ENCODE measurements around the gene KIF23. TPM values are rescaled to one million over a fixed set of nuclear protein-coding genes. Genes with fewer than 3 reads are reported as not detected.

The KIF23 gene
- total and polyA plus RNA-seq, 11 donors, result 0.23 to 7.7 (median 0.66) TPM; not detected in 1

DNA sequence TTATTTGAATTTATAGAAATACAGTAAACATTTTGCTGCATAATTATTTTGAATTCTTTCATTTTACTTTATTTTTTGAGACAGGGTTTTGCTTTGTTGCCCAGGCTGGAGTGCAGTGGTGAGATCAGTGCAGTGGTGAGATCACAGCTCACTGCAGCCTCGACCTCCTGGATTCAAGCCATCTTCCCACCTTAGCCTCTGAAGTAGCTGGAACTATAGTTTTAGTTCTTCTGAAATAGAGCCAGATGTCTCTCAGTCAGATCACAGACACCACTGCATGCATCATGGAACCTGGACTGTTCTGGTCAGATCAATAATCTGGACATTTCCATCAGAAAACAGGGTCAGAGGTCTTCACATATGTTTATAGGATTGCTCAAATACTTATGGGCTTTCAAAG lies 46.3 kb downstream of the KIF23 start:
- H3K36me3 ChIP-seq, result peaks cover 0 to 27% (median 23%) of the 10 kb centered on the region in 9 donors
- H3K27me3 ChIP-seq, result no peaks in the 10 kb centered on the region
- 38 to 45% (median 41%) methylated on average over 1 of the region's 1 CpG for WGBS, 4 donors
- TF ChIP-seq POLR2A (IDR thresholded peaks at IDR 0.05), result no peak
- TF ChIP-seq, protein P1, sequence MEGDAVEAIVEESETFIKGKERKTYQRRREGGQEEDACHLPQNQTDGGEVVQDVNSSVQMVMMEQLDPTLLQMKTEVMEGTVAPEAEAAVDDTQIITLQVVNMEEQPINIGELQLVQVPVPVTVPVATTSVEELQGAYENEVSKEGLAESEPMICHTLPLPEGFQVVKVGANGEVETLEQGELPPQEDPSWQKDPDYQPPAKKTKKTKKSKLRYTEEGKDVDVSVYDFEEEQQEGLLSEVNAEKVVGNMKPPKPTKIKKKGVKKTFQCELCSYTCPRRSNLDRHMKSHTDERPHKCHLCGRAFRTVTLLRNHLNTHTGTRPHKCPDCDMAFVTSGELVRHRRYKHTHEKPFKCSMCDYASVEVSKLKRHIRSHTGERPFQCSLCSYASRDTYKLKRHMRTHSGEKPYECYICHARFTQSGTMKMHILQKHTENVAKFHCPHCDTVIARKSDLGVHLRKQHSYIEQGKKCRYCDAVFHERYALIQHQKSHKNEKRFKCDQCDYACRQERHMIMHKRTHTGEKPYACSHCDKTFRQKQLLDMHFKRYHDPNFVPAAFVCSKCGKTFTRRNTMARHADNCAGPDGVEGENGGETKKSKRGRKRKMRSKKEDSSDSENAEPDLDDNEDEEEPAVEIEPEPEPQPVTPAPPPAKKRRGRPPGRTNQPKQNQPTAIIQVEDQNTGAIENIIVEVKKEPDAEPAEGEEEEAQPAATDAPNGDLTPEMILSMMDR (IDR thresholded peaks at IDR 0.05), result no peak
- no peak for DNase-seq
- intact Hi-C loops (cut with DNase I), result no loop called here
- peaks cover 0 to 44% (median 25%) of the 10 kb centered on the region in 12 donors for H3K4me1 ChIP-seq
- no peak for ATAC-seq
- H3K27ac ChIP-seq, result no peak overlapping the region
- H3K9me3 ChIP-seq, result no peaks in the 10 kb centered on the region
- no peak overlapping the region for H3K4me3 ChIP-seq

DNA sequence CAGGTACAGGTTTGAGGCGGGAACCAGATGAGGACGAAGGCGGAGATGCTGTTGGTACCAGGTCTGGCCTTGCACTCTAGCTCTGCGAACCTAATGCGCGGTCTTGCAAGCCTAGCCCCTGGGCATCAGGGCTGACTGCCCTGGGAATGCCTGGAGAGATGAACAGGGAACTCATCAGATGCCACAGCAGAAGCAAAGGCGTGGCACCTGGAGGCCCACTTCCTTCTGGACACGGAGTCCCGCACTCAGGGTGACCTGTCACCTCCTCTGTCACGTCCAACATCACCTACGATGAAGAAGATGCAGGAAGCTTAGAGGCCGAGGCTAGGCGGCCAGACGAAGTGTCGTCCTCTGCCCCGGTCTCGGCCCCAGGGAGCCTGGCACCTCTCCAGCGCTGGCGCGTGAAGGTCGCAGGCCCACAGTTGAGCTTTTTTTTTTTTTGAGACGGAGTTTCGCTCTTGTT lies 47.9 kb downstream of the KIF23 start:
- DNase-seq, result peak; percentile 27 to 72 (median 55)
- TF ChIP-seq POLR2A (IDR thresholded peaks at IDR 0.05), result no peak
- TF ChIP-seq, protein P1 (IDR thresholded peaks at IDR 0.05), result no peak
- peak overlapping the region; percentile 15 to 78 (median 59) for H3K4me3 ChIP-seq

DNA sequence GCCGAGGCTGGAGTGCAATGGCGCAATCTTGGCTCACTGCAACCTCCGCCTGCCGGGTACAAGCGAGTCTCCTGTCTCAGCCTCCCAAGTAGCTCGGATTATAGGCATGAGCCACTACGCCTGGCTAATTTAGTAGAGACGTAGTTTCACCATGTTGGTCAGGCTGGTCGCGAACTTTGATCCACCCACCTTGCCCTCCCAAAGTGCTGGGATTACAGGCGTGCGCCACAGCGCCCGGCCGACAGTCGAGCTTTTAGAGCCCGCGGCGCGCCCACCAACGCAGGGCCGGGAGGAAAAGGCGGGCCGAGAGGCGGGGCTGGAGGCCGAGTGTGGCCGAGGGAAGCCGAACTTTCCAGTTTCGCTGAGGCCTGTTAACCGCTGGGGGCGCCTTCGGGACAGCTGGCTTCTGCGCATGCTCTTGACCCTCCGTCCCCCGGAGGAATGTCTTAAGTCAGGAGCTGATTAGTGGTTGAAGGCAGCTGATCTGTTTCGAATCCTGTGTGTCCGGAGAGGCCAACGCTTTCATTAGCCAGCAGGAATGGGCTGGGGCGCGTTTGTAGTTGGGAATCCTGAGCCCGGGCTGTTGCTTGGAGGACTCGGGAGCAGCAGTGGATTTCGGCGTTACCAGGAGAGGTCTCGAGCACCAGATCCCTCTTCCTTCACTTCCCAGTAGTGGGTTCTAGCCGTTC lies 48.5 kb downstream of the KIF23 start:
- Histone ChIP-seq H3K27ac (peak overlapping the region; percentile 84 to 98 (median 92)), H3K27me3 (no peaks in the 10 kb centered on the region), H3K4me1 (peaks cover 0 to 36% (median 23%) of the 10 kb centered on the region in 12 donors), H3K4me3 (peak overlapping the region; percentile 15 to 78 (median 59)), H3K9me3 (no peaks in the 10 kb centered on the region), H3K36me3 (peaks cover 0 to 5% (median 3%) of the 10 kb centered on the region in 9 donors)
- peak; percentile 93 to 98 (median 94) for ATAC-seq
- WGBS, 4 donors, result 0 to 7% (median 5%) methylated on average over 20 to 46 of the region's 46 CpGs
- intact Hi-C loops (cut with DNase I), result loop anchor here in 1 of 10 donors (2.0 kb wide), 1 partner anchor 636 kb away; no protein-coding TSS in a partner anchor
- peak; percentile 96 for DNase-seq
- peak in 1 of 2 donors; percentile 90 for TF ChIP-seq POLR2A (IDR thresholded peaks at IDR 0.05)
- TF ChIP-seq, protein P1 (IDR thresholded peaks at IDR 0.05), result peak; percentile 70 to 99 (median 90)

More for the DNA sequence above, 47.9 kb downstream of the KIF23 start:
- ATAC-seq, result peak in 3 of 4 donors; percentile 2 to 11 (median 8)
- H3K27me3 ChIP-seq, result no peaks in the 10 kb centered on the region
- H3K27ac ChIP-seq, result peak overlapping the region in 11 of 12 donors; percentile 71 to 98 (median 91)
- 60 to 76% (median 64%) methylated on average over 23 of the region's 23 CpGs for WGBS, 4 donors
- peaks cover 0 to 42% (median 23%) of the 10 kb centered on the region in 12 donors for H3K4me1 ChIP-seq
- intact Hi-C loops (cut with DNase I), result loop anchor here in 1 of 10 donors (2.0 kb wide), 1 partner anchor 637 kb away; no protein-coding TSS in a partner anchor
- peaks cover 0 to 11% (median 7%) of the 10 kb centered on the region in 9 donors for H3K36me3 ChIP-seq
- no peaks in the 10 kb centered on the region for H3K9me3 ChIP-seq

DNA sequence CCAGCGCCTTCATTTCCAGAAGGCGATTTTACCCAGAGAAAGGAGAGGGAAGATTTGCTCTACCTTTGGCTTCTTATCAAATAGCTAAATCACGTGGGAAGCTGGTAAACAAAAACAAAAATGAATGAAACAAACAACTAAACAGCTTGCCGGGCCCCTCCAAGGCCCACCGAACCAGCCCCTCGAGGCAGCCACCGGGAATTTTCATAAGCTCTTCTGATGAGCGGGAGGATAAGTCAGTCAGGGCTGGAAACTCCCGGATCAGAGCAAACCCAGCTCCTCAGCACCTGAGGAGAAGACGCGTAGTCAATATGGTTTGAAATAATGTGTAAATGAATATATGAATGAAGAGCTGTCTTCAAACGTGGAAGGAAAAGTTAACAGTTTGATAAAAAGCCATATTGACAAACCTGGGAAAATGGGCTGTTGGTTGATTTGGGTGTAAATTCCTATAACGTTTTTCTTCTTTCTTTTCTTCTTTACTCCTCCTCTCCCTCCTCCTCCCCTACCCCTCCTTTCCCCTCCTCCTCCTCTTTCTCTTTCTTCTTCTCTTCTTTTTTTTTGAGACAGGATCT lies 49.1 kb downstream of the KIF23 start:
- intact Hi-C loops (cut with DNase I), result loop anchor here in 1 of 10 donors (2.0 kb wide), 1 partner anchor 636 kb away; no protein-coding TSS in a partner anchor
- no peak for TF ChIP-seq POLR2A (IDR thresholded peaks at IDR 0.05)
- TF ChIP-seq, protein P1 (IDR thresholded peaks at IDR 0.05), result no peak
- peaks cover 0 to 33% (median 23%) of the 10 kb centered on the region in 12 donors for H3K4me1 ChIP-seq

More for the DNA sequence above, 49.1 kb downstream of the KIF23 start:
- Histone ChIP-seq H3K27ac (peak overlapping the region; percentile 84 to 98 (median 92)), H3K27me3 (no peaks in the 10 kb centered on the region), H3K36me3 (peaks cover 0 to 3% (median 0%) of the 10 kb centered on the region in 9 donors), H3K4me3 (peak overlapping the region; percentile 6 to 78 (median 59)), H3K9me3 (no peaks in the 10 kb centered on the region)
- WGBS, 4 donors, result 14 to 17% (median 16%) methylated on average over 13 of the region's 13 CpGs
- DNase-seq, result no peak
- ATAC-seq, result no peak

Measured in heart left ventricle (tissue), 16 donors.